ENCODE data around the gene CCDC6.
"Not testable (repeated sequence)": the region's sequence is repeated elsewhere in the genome, so short reads cannot be mapped to it uniquely, and the experiment has no call there.

The CCDC6 gene

DNA sequence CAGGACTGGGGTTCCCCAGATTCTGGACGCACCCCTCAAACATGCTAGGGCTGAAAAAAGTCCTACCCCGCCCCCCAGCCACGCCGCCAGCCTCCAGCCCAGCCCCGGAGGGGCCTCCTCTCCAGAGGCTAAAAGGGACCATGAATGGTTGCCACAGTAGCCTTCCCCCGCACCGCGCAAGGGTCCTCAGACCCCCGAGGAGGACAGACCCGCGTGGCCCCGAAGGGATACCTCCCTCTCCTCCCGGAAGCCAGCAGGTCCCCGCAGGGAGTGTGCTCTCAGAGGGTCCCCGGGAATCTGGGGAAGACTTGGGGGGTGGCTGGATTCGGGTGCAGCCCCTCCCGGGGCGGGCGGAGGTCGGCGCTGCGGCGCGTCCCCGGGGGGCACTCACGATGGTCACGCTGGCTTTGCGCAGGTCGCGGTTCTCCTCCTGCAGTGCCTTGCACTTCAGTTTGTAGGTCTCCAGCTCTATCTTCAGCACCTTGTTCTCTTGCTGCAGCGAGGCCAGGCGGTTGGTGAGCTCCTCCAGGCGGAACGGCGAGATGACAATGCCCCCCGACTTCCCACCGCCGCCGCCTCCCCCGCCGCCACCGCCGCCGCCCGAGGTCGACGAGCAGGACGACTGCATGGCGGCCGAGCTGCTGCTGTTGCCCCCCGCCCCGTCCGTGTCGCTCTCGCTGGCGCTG, 482 bp downstream of the CCDC6 start:
- DNase-seq (ENCODE audit: low read depth), result no peak

DNA sequence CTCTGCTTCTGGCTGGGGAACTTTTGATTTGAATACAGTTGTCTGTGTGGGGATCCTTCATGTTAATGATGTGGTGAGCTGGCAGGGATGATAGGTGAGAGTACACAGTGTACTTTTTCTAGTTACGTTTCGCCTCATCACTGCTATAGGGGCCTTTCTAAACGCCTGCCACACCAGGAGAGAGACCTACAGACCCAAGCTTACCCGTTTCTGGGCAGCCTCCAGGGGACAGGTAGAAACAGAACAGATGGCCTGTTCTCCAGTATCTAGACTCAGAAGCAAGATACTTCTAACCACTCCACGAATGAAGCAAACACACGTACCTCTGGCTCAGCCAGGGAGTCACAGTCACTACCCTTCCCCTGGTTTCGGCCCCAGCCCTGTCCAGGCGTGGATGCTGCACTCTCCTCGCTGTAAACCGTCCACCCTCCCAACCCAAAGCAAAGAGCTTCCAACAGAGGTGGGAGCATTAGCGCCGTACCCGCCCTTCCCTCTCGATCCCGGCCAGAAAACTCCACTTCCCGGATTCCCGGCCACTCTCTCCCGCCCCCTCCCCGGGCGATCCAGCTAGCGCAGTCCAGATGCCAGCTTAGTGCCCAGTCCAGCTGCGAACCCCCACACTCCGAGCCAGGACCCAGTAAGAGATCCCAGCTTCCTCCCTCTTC, 1.2 kb downstream of the CCDC6 start:
- peak; percentile 41 for DNase-seq (ENCODE audit: low read depth)

- no peak for DNase-seq (ENCODE audit: low read depth)
These were observed 1.8 kb downstream of the CCDC6 start for GRCh38 chr10:59904426-59905065.

DNA sequence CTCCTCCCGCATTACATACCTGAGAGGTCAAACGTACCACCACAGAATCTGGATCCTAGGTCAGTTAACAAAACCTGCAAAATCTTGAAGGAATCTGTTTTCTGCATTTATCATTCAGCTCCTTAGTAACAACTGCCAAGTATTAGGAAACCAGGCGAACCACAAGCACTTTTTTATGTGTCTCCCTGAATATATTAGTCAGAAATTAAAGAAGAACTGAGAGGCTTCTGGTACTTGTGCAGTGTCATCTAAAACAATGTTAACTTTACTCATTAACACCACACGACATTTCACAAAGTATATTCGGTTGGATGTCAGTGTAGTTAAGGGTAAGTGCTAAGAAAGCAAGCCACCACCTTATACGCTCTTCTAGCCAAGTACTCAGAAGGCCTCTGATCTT, 2.5 kb downstream of the CCDC6 start:
- DNase-seq (ENCODE audit: low read depth), result peak; percentile 32

- no peak for DNase-seq (ENCODE audit: low read depth)
These were observed 4.3 kb downstream of the CCDC6 start for GRCh38 chr10:59902016-59902415.

DNA sequence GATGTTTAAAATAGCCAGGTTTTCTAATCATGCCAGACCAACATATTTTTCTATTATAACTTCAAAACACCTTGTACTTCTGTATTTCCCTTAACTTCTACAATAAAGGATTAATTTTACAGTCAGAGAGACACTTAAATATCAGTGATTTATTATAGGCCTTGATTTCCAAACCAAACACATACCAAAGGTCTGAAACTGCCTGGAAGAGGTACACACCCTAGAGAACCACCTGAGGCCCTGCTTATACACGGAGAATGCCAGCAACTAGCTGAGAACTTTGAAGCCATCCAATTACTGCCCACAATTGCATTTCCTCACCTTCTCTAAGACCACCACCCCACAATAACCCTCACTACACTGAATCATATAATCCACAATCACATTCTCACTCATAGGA, 4.9 kb downstream of the CCDC6 start:
- no peak for DNase-seq (ENCODE audit: low read depth)

DNA sequence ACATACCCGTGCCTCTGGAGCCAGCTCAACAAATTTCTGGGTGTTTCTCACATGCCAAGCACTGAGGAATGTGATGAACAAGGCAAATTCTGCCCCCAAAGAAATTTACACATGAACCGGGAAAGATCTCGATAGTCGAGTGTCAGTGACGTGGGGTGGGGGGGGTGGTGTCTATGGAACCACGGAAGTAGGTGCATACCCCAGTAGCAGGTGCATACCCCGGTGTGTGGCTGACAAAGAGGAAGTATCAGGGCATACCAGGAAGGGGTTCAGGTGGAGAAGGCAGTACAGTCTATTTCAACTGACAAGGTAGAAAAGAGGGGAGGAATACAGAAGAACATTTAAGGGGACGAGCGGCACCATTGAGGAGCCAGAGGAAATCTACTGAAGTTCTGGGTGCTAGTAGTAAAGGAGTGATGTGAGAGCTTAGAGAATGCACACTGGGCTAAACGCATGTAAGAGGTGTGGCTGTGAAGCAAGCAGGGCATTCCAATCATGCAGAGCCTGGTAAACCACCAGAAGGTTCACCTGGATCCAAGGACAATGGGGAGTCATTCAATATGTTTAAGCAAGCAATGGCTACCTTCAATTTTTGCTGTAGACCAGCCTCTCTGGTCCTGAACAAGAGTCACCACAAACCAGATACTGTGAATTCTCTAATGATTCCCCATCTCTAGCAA, 6.2 kb downstream of the CCDC6 start:
- DNase-seq (ENCODE audit: low read depth), result no peak

- DNase-seq (ENCODE audit: low read depth), result no peak
These were observed 8.1 kb downstream of the CCDC6 start for GRCh38 chr10:59898125-59898835.

- DNase-seq (ENCODE audit: low read depth), result no peak
These were observed 10.2 kb downstream of the CCDC6 start for GRCh38 chr10:59896191-59896590.

GRCh38 chr10:59895629-59896116, 10.7 kb downstream of the CCDC6 start:
- DNase-seq (ENCODE audit: low read depth), result no peak

GRCh38 chr10:59894114-59894513, 12.2 kb downstream of the CCDC6 start:
- DNase-seq (ENCODE audit: low read depth), result peak; percentile 82

DNA sequence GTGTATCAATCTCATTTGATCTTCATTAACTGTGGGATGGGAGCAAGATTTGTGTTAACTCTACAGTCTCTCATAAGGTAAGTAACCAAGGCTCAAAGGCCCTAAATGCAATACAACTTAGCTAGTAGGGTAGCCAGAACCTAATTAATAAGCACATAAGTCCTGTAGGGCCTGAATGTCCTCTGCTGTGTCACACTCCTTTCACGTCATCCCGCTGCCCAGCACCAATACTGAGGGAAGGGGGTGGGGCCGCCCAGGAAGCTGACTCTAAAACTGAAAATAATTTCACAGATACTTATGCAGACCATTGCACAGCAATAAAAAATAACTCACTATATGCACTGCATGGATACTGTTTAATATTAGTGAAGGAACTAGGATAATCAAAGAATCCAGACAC, 13.7 kb downstream of the CCDC6 start:
- DNase-seq (ENCODE audit: low read depth), result no peak

DNA sequence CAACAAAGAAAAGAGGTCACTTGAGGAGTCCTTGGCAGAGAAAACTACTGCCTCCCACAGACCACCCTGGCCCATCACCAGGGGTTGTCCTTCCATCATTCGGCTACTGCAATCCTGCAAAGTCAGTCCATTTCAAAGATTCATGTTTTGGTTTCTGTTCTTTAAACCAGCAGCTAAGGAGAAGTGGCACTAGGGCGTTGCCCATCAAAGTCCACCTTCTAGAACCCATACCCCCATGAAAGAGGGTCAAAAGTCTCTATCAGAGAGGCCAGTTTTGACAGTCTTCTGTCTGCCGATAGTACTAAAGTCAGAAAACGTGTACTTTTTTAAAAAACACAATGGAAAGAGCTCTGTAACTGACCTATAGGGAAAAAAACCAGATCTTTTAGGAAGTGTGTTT, 14.4 kb downstream of the CCDC6 start:
- DNase-seq (ENCODE audit: low read depth), result no peak

DNA sequence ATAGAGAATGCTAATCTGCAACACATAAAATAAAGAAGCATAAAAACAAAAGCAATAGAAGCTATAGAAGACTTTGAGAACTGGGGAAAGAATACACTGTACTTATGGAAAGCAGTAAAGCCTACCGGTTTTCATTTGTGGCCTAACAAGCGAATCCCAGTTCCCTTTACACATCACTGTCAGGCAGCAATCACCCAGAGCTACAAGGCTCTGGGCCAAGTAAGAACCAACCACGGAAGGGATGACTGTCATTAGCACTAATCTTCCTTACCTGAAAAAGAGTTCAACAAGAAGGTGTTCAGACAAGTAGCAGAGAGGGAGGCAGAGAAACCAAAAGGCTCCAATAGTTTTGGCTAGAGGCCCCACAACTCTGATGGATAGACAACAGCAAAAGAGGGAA, 15.0 kb downstream of the CCDC6 start:
- DNase-seq (ENCODE audit: low read depth), result no peak

DNA sequence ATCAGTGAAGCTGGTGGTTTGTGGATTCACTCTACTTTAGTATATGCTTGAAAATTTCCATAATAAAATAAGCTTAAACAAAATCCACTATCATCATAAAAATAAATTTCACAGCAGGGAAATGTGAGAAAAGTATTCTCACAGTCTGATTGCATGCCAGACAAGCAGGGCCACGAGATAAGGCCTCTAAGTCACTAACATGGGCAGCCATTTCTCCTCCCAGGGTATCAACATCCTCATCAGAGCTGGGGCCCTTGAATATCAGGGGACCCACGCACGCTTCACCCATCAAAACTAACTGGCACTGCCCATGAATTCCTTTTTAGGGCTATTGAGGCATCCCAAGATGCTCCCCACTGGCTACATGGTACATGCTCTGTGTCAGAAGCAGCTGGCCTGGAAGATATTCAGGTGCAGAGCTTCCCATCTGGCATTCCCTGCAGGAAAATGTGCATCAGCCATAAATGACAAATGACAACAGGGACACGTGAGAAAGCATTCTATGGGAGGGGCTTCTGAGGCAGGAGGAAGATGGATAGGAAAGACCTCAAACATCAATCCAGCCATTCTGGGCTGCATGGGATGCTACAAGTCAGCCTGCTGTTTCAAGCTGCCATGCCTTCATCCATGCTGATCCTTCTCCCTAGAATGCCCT, 17.4 kb downstream of the CCDC6 start:
- no peak for DNase-seq (ENCODE audit: low read depth)

GRCh38 chr10:59887972-59888640, 18.2 kb downstream of the CCDC6 start:
- no peak for DNase-seq (ENCODE audit: low read depth)

DNA sequence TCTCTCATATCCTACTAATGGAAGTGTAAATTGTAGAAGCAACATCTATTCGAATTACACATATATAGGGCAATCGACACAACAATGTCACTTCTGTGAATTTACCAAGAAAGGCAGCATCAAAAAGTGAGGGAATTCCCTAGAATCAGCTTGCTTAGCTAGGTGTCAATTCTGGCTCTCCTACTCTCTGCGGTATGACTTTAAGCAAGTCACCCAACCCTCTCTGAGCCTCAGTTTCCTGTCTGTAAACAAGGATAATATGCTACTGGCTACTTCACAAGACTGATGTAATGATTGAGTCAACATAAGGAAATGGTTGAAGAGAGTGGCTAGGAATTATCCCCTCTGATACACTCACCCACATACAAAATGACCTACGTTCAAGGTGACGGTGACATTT, 19.4 kb downstream of the CCDC6 start:
- DNase-seq (ENCODE audit: low read depth), result no peak

DNA sequence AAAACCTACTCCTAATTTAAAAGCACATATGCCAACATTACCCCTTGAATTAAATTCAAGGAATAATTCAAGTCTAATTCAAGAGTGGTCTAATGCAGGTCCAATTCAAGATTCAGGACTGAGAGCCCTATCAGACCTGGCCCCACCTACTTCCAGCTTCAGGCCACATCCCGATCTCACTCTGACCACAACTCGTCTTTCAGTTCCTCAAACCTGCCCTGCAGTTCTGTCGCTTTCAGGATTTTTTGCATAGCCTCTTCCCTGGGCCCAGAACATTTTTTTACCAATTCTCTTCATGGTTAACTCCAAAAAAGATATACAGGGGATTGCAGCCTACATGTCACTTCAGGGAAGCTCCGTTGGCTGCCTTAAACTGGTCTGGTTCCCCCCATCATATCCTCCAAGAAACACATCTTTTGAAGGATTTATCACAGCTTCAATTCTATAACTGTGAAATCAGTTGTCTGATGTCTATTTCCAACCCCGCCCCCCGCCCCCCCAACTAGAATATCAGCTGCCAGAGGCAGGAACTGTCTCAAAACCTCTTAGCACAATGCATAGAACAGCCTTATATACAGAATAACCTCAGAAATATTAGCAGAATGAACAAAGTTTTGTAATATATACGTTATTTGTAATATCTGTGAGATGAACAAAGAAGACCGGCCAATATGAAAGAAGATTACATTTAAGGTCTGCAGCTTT, 20.8 kb downstream of the CCDC6 start:
- no peak for DNase-seq (ENCODE audit: low read depth)

DNA sequence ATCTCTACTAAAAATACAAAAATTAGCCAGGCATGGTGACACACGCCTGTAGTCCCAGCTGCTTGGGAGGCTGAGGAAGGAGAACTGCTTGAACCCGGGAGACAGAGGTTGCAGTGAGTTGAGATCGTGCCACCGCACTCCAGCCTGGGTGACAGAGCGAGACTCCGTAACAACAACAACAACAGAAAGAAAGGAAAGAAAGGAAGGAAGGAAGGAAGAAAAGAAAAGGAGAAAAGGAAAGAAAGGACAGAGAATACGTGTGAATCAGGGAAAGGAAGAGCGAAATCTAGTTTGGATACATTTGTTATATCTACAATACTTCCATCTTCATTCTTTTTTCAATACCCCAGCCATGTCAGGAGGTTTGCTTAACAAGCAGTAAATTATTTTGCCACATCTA, 21.5 kb downstream of the CCDC6 start:
- not testable (repeated sequence) for DNase-seq (ENCODE audit: low read depth)

- no peak for DNase-seq (ENCODE audit: low read depth)
These were observed 24.7 kb downstream of the CCDC6 start for GRCh38 chr10:59881640-59882039.
